ENCODE measurements around the gene CLTA.

- TF ChIP-seq EZH2phosphoT487 (IDR thresholded peaks at IDR 0.05; ENCODE audit: insufficient read depth, low read depth) (no peak), EZH2 (IDR thresholded peaks at IDR 0.05; ENCODE audit: insufficient read depth, poor library complexity, severe bottlenecking) (no peak)
Measured at GRCh38 chr9:36213387-36213786, 22.7 kb downstream of the CLTA start.
